Mesendoderm (in vitro differentiated cells): Measurements from ENCODE around the gene CRYBA2.
A peak's percentile ranks its signal among the peaks of the same experiment; 100 is the strongest.

Source experiments
- DNase-seq: peaks from one replicate; pipeline ENCODE4 v3.0.0; 2013
- H2AK5ac ChIP-seq: 2 replicates; pipeline ENCODE4 v1.6.1; 2013; ENCODE audit warnings: low read length, inconsistent platforms
- H2BK120ac ChIP-seq: 2 replicates; pipeline ENCODE4 v1.6.1; 2013; ENCODE audit warnings: low read depth, mild to moderate bottlenecking, low read length, moderate library complexity, mixed read lengths
- H2BK15ac ChIP-seq: replicated peaks from 2 replicates; pipeline ENCODE4 v1.6.1; 2013; ENCODE audit warnings: low read depth, mild to moderate bottlenecking, moderate library complexity
- H2BK5ac ChIP-seq: 2 replicates; pipeline ENCODE4 v1.6.1; 2013; ENCODE audit warnings: low read length, inconsistent platforms
- H3K18ac ChIP-seq: 2 replicates; pipeline ENCODE4 v1.6.1; 2013; ENCODE audit warnings: mild to moderate bottlenecking, low read length, mixed read lengths
- H3K23ac ChIP-seq: one replicate; pipeline ENCODE4 v1.6.1; 2013; ENCODE audit warnings: low read length
- H3K27ac ChIP-seq: 2 replicates; pipeline ENCODE4 v1.5.1; 2013; ENCODE audit warnings: low read depth, mild to moderate bottlenecking, inconsistent platforms, low read length, moderate library complexity
- H3K27me3 ChIP-seq: 2 replicates; pipeline ENCODE4 v1.6.1; 2013; ENCODE audit warnings: low read length, control low read depth, mild to moderate bottlenecking, inconsistent platforms; ENCODE audit not compliant: insufficient read depth, poor library complexity
- H3K36me3 ChIP-seq: 2 replicates; pipeline ENCODE4 v1.6.1; 2013; ENCODE audit warnings: low read length, inconsistent platforms; ENCODE audit not compliant: control insufficient read depth, insufficient read depth
- H3K4ac ChIP-seq: one replicate; pipeline ENCODE4 v1.6.1; 2013; ENCODE audit warnings: low read depth, mild to moderate bottlenecking, low read length, moderate library complexity
- H3K4me1 ChIP-seq: 2 replicates; pipeline ENCODE4 v1.6.1; 2013; ENCODE audit warnings: low read depth, low read length, inconsistent platforms; ENCODE audit not compliant: control insufficient read depth
- H3K4me2 ChIP-seq: 2 replicates; pipeline ENCODE4 v1.6.1; 2013; ENCODE audit warnings: low read length
- H3K4me3 ChIP-seq: 2 replicates; pipeline ENCODE4 v1.5.1; 2013; ENCODE audit warnings: mild to moderate bottlenecking, low read length
- H3K56ac ChIP-seq: one replicate; pipeline ENCODE4 v1.6.1; 2013; ENCODE audit warnings: low read length
- H3K79me1 ChIP-seq: 2 replicates; pipeline ENCODE4 v1.6.1; 2013; ENCODE audit warnings: low read length, inconsistent platforms
- H3K79me2 ChIP-seq: 2 replicates; pipeline ENCODE4 v1.6.1; 2013; ENCODE audit warnings: mild to moderate bottlenecking, low read length; ENCODE audit not compliant: control insufficient read depth, insufficient read depth
- H3K9ac ChIP-seq: 2 replicates; pipeline ENCODE4 v1.6.1; 2013; ENCODE audit warnings: low read length, inconsistent platforms
- H4K5ac ChIP-seq: one replicate; pipeline ENCODE4 v1.6.1; 2013; ENCODE audit warnings: low read length
- H4K8ac ChIP-seq: one replicate; pipeline ENCODE4 v1.6.1; 2013; ENCODE audit warnings: low read depth, mild to moderate bottlenecking, control low read depth, low read length, moderate library complexity
- WGBS: extraction: QIAGEN DNeasy Blood & Tissue Kit; methylation state at CpG from one replicate; pipeline ENCODE4 v1.1.7; 2013; ENCODE audit warnings: low lambda C conversion rate, missing lambda C conversion rate; ENCODE audit not compliant: insufficient coverage; ENCODE audit errors: extremely low coverage; 5-methylcytosine and 5-hydroxymethylcytosine counted together

The CRYBA2 gene

GRCh38 chr2:218985325-218986091 lies 7.7 kb downstream of the CRYBA2 start:
- H2BK5ac ChIP-seq: no peak overlapping the region
- H2AK5ac ChIP-seq: no peak overlapping the region
- H4K5ac ChIP-seq: no peak overlapping the region
- no peak overlapping the region for H2BK15ac ChIP-seq
- H3K36me3 ChIP-seq: no peaks in the 10 kb centered on the region
- H2BK120ac ChIP-seq: no peak overlapping the region
- H3K4ac ChIP-seq: no peak overlapping the region
- H3K4me1 ChIP-seq: no peaks in the 10 kb centered on the region
- H3K79me1 ChIP-seq: no peaks in the 10 kb centered on the region
- H4K8ac ChIP-seq: no peak overlapping the region
- no peak overlapping the region for H3K27ac ChIP-seq
- H3K79me2 ChIP-seq: no peaks in the 10 kb centered on the region
- peak overlapping the region; percentile 32 for H3K4me2 ChIP-seq
- H3K23ac ChIP-seq: no peak overlapping the region
- H3K18ac ChIP-seq: no peak overlapping the region
- no peak overlapping the region for H3K4me3 ChIP-seq
- WGBS: no CpG with 5 or more reads among the region's 49 CpGs
- H3K27me3 ChIP-seq: peaks cover 77% of the 10 kb centered on the region
- H3K9ac ChIP-seq: no peak overlapping the region
- no peak overlapping the region for H3K56ac ChIP-seq
- DNase-seq: peak; percentile 57

GRCh38 chr2:218985021-218985324 lies 8.2 kb downstream of the CRYBA2 start, which contains the start of gene FEV:
Gene FEV (minus strand): TSS chr2:218985184. CDS start chr2:218985075, 109 bp downstream.
- Histone ChIP-seq H3K18ac (no peak within 1 kb of the TSS), H3K27ac (no peak within 1 kb of the TSS), H4K5ac (no peak within 1 kb of the TSS), H3K27me3 (peaks cover 73% of the 10 kb centered on the region), H3K79me2 (no peaks in the 10 kb centered on the region), H3K4ac (no peak within 1 kb of the TSS), H3K79me1 (no peaks in the 10 kb centered on the region), H2BK5ac (no peak within 1 kb of the TSS), H3K4me2 (peak within 1 kb of the TSS; percentile 95), H3K36me3 (no peaks in the 10 kb centered on the region), H2BK15ac (no peak within 1 kb of the TSS), H4K8ac (no peak within 1 kb of the TSS), H3K4me3 (peak within 1 kb of the TSS; percentile 46), H3K4me1 (no peaks in the 10 kb centered on the region), H3K23ac (peak within 1 kb of the TSS; percentile 45), H3K9ac (peak within 1 kb of the TSS; percentile 63), H2BK120ac (no peak within 1 kb of the TSS), H3K56ac (peak within 1 kb of the TSS; percentile 86), H2AK5ac (no peak within 1 kb of the TSS)
- DNase-seq: no peak
- no CpG with 5 or more reads among the region's 32 CpGs for WGBS

- Histone ChIP-seq H3K4me2 (peak overlapping the region; percentile 95), H3K27me3 (peaks cover 70% of the 10 kb centered on the region), H3K56ac (peak overlapping the region; percentile 86), H3K23ac (peak overlapping the region; percentile 45), H3K4me3 (peak overlapping the region; percentile 46), H2BK120ac (no peak overlapping the region), H3K27ac (no peak overlapping the region), H4K8ac (no peak overlapping the region), H2AK5ac (no peak overlapping the region), H3K79me2 (no peaks in the 10 kb centered on the region), H3K36me3 (no peaks in the 10 kb centered on the region), H3K9ac (peak overlapping the region; percentile 63), H3K4me1 (no peaks in the 10 kb centered on the region), H3K18ac (no peak overlapping the region), H2BK5ac (no peak overlapping the region), H3K4ac (no peak overlapping the region), H2BK15ac (no peak overlapping the region), H3K79me1 (no peaks in the 10 kb centered on the region), H4K5ac (no peak overlapping the region)
- DNase-seq: peak; percentile 58
- WGBS: no CpG with 5 or more reads among the region's 50 CpGs
Measured at GRCh38 chr2:218984239-218985020, 8.8 kb downstream of the CRYBA2 start.

GRCh38 chr2:218983934-218984238 lies 9.3 kb downstream of the CRYBA2 start:
- Histone ChIP-seq H3K18ac (no peak overlapping the region), H3K79me2 (no peaks in the 10 kb centered on the region), H3K4me1 (no peaks in the 10 kb centered on the region), H3K79me1 (no peaks in the 10 kb centered on the region), H2BK5ac (no peak overlapping the region), H3K56ac (peak overlapping the region; percentile 15), H4K8ac (no peak overlapping the region), H2AK5ac (no peak overlapping the region), H3K27ac (no peak overlapping the region), H3K4ac (no peak overlapping the region), H3K36me3 (no peaks in the 10 kb centered on the region), H3K4me2 (peak overlapping the region; percentile 95), H3K23ac (peak overlapping the region; percentile 45), H3K27me3 (peaks cover 64% of the 10 kb centered on the region), H2BK120ac (no peak overlapping the region), H2BK15ac (no peak overlapping the region), H3K4me3 (no peak overlapping the region), H3K9ac (peak overlapping the region; percentile 63), H4K5ac (no peak overlapping the region)
- no CpG with 5 or more reads among the region's 10 CpGs for WGBS
- DNase-seq: no peak

GRCh38 chr2:218983263-218983933 lies 9.8 kb downstream of the CRYBA2 start:
- DNase-seq: no peak
- no CpG with 5 or more reads among the region's 23 CpGs for WGBS

More at GRCh38 chr2:218983263-218983933, 9.8 kb downstream of the CRYBA2 start:
- Histone ChIP-seq H4K8ac (no peak overlapping the region), H3K27me3 (peaks cover 59% of the 10 kb centered on the region), H3K56ac (no peak overlapping the region), H3K23ac (no peak overlapping the region), H3K18ac (no peak overlapping the region), H3K27ac (no peak overlapping the region), H3K9ac (no peak overlapping the region), H2BK120ac (no peak overlapping the region), H3K79me2 (no peaks in the 10 kb centered on the region), H3K79me1 (no peaks in the 10 kb centered on the region), H4K5ac (no peak overlapping the region), H3K4me1 (no peaks in the 10 kb centered on the region), H2BK5ac (no peak overlapping the region), H3K4me3 (no peak overlapping the region), H2BK15ac (no peak overlapping the region), H3K4ac (no peak overlapping the region), H3K4me2 (no peak overlapping the region), H2AK5ac (no peak overlapping the region), H3K36me3 (no peaks in the 10 kb centered on the region)
